Dedifferentiated amniotic fluid mesenchymal stem cell (primary cell): ENCODE data around the gene ZNF322.

Experiments used
- DNase-seq: peaks from one replicate; pipeline ENCODE4 v3.0.0-alpha.2; 2016; ENCODE audit errors: extremely low spot score

The ZNF322 gene

DNA sequence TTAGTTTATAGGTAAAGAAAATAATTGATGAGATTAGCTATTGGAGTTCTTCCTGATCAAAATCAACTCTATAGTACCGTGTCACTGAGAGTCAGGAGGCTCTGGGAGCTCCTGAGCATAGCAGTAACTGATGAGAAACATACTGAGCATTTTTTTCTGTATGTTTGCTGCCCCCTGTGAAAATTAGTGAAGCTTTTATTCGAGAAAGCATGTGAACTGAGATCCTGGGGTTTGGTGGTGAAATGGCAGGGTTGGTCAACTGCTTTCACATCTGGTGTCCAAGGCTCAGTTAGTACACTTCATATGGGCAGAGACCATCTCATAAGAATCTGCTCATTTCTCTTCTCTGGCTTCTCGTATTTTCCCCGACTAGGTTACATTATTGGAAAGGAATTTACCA is 66.9 kb downstream of the ZNF322 start:
- no peak for DNase-seq

DNA sequence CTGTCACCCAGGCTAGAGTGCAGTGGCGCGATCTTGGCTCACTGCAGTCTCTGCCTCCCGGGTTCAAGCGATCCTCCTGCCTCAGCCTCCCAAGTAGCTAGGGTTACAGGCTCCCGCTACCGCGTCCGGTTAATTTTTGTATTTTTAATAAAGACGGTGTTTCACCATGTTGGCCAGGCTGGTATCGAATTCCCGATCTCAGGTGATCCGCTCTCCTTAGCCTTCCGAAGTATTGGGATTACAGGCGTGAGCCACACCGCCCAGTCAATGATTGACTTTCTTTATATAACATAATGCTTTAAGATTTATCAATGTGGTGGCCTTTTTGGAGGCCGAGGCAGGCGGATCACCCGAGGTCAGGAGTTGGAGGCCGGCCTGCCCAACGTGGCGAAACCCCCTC is 70.6 kb downstream of the ZNF322 start:
- no peak for DNase-seq
